AG04449 (cell line): ENCODE measurements around the gene HOXB1.
A peak's percentile ranks its signal among the peaks of the same experiment; 100 is the strongest.

Experiments used
- CTCF ChIA-PET: fragments of 350-600 bp; formaldehyde crosslinking; extraction: SDS; loops from one replicate; lab custom pipeline; 2021; ENCODE audit warnings: antibody characterized with exemption; lab: Yijun Ruan, JAX
- POLR2A ChIA-PET: fragments of 400-600, 350-600 bp; formaldehyde crosslinking; extraction: SDS; loops from one replicate; lab custom pipeline; 2020; ENCODE audit warnings: antibody characterized with exemption, inconsistent platforms; lab: Yijun Ruan, JAX
- DNase-seq: peaks from one replicate; pipeline ENCODE4 v3.0.0-alpha.2; 2010; ENCODE audit warnings: low read depth, low spot score
- H3K4me3 ChIP-seq: 2 replicates; pipeline ENCODE4 v1.5.1; 2011; ENCODE audit warnings: low read depth, mild to moderate bottlenecking, control low read depth, low read length
- CTCF ChIP-seq: IDR thresholded peaks from one replicate; pipeline ENCODE4 v1.5.1; 2011; ENCODE audit warnings: mild to moderate bottlenecking, moderate library complexity, low read length, control low read depth, inconsistent platforms; ENCODE audit not compliant: insufficient read depth; ENCODE audit errors: missing control alignments

Gene HOXB1

GRCh38 chr17:48488548-48489106 is 42.2 kb downstream of the HOXB1 start:
- no peak for DNase-seq
- no peak for TF ChIP-seq CTCF
- ChIA-PET POLR2A (no interaction called here), CTCF (interaction anchor here (1.1 kb wide), 1 partner anchor 99 kb away, joined by 3 read pairs; no protein-coding TSS in a partner anchor)
- H3K4me3 ChIP-seq: no peak overlapping the region

- ChIA-PET CTCF (interaction anchor here (0.6 to 2.2 kb wide), 16 partner anchors 8 to 135 kb away, joined by 3 to 18 read pairs (median 4); no protein-coding TSS in a partner anchor), POLR2A (interaction anchor here (0.6 to 5.0 kb wide), 7 partner anchors 12 to 106 kb away, joined by 3 to 57 read pairs (median 3); partner anchors contain the start of gene HOXB5)
- TF ChIP-seq CTCF: no peak
- H3K4me3 ChIP-seq: no peak overlapping the region
- DNase-seq: no peak
Observed at GRCh38 chr17:48487221-48487620, 43.6 kb downstream of the HOXB1 start.

- ChIA-PET POLR2A (interaction anchor here (0.6 to 5.0 kb wide), 8 partner anchors 13 to 106 kb away, joined by 3 to 57 read pairs (median 3); partner anchors contain the start of gene HOXB5), CTCF (interaction anchor here (0.8 to 2.2 kb wide), 20 partner anchors 9 to 134 kb away, joined by 3 to 18 read pairs (median 4); no protein-coding TSS in a partner anchor)
- peak; percentile 97 for DNase-seq
- no peak overlapping the region for H3K4me3 ChIP-seq
- peak; percentile 57 for TF ChIP-seq CTCF
Observed at GRCh38 chr17:48486557-48486956, 44.3 kb downstream of the HOXB1 start.

GRCh38 chr17:48484850-48485249 is 46.0 kb downstream of the HOXB1 start:
- DNase-seq: no peak
- POLR2A ChIA-PET: interaction anchor here (5.0 kb wide), 1 partner anchor 57 kb away, joined by 57 read pairs; no protein-coding TSS in a partner anchor
- no peak overlapping the region for H3K4me3 ChIP-seq

GRCh38 chr17:48484256-48484655 is 46.6 kb downstream of the HOXB1 start:
- DNase-seq: no peak
- TF ChIP-seq CTCF: no peak
- H3K4me3 ChIP-seq: no peak overlapping the region
- CTCF ChIA-PET: interaction anchor here (1.4 kb wide), 1 partner anchor 8 kb away, joined by 11 read pairs; no protein-coding TSS in a partner anchor
- POLR2A ChIA-PET: interaction anchor here (1.4 to 5.0 kb wide), 4 partner anchors 8 to 109 kb away, joined by 6 to 57 read pairs (median 8); no protein-coding TSS in a partner anchor

More at GRCh38 chr17:48484850-48485249, 46.0 kb downstream of the HOXB1 start:
- no peak for TF ChIP-seq CTCF
- CTCF ChIA-PET: interaction anchor here (1.5 kb wide), 1 partner anchor 133 kb away, joined by 3 read pairs; no protein-coding TSS in a partner anchor
